Activated CD4-positive, CD25-positive, alpha-beta regulatory T cell (primary cell): ENCODE results near the gene SLC19A1.
"Not testable (repeated sequence)": the region's sequence is repeated elsewhere in the genome, so short reads cannot be mapped to it uniquely, and the experiment has no call there.

ENCODE experiments used
- DNase-seq, 4 experiments: peaks; one replicate each; lab custom pipeline; 2025; lab: John Stamatoyannopoulos, UW

Gene SLC19A1

DNA sequence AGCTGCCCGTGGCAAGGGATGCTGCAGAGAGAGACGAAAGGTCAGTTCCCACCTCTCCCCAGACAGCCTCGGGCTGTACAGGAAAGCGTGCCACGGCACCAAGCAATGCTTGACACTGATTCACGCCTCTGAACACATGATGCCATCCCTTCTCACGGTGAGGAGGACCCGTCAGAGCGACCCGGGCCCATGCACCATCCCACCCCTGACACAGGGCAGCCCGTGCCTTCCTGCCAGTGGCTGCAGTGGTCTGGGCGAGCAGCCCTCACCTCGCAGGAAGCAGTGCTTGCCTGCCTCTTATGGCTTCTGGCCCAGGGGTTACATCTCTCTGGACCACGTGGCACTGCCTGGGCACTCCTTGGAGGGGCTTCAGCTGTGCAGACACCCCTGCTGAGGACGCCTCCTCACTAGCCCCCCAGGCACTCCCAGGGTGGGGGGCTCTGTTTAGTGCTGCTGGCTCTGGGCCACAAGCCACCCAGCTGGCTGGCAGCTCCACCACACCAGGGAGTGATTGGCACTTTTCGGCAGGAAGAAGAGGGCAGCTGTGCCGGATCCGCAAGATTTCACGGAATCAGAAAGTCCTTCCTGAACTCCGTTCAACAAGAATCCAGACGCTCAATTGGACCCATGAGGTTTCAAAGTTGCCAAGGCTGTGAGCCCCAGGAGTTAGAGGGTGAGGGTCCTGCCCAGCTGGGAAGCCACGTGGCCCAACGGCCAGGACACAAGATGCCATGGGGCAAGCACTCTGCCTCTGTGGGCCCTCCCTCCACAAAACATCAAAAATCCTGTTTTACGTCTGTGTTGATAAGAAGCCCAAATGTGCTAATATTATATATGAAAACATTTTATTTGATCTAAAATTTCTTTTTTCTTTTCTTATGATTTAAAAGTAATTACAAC, 34.8 kb upstream of the SLC19A1 start:
- no peak for DNase-seq

DNA sequence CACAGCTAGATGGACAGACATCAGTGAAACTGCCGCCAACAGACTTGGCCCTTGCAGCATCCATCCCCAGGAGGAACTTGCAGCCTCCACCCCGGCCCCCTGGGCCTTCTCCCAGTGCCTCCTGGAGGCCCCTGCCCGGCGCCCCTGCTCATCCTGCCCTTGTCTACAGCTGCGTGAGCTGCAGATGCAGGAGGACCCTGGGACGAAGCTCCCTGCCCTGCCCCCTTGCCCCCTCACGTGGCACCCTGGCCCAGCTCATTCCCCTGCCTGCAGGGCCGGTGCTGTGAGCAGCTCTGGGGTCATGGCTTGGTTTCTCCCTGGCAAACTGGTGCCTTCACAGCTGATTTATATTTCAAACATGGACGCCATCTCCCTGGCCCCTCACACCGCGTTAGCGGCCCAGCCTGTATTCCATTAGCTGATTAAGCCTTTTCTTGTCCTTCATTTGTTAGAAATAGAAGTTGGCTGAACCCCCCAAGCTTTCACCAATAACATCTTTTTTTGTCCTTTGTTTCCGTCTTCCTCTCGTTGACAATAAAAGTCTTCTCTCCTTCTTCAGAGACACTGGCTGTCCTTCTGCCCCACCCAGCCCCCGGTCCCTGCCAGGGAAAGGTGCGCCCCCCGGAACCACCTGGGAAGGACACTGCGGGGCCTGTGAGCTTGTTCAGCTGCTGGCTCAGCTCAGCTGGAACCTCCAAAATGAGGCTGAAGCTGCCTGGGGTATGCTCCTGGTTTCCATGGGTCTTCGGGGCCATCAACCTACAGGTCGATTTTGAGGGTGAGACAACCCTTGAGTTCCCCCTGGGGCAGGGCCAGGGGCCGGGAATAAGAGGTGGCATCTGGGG, 34.0 kb upstream of the SLC19A1 start:
- DNase-seq: no peak

DNA sequence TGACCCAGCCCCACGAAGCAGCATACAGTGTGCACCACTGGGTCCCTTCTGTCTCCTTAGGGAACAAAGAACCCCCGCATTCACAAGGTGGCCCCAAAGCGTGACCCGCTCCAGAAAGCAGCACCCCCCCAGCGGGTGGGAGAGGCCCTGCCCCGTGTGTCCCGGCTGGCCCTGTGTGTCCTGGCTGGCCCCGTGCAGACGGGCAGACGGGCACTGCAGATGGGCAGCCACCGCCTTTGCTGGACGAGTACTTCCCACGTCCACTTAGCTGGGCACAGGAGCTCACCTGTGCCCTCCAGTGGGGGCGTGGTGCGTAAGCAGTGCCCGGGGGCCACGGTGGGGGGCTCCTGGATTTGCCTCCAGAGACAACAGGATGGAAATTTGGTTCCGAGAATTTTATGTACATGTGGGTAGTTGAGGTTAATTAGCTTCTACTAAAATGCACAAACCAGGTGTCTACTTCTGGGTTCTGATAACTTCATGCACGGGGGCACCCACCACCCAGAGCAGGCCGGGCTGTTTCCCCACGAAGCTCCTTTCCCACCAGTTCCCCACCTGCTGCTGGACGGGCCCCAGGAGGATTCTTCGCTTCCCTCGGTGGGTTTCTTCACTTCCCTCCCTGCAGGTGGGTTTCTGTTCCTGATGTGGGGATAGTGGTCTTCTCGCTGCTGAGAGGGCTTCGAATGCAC, 33.2 kb upstream of the SLC19A1 start:
- no peak for DNase-seq

DNA sequence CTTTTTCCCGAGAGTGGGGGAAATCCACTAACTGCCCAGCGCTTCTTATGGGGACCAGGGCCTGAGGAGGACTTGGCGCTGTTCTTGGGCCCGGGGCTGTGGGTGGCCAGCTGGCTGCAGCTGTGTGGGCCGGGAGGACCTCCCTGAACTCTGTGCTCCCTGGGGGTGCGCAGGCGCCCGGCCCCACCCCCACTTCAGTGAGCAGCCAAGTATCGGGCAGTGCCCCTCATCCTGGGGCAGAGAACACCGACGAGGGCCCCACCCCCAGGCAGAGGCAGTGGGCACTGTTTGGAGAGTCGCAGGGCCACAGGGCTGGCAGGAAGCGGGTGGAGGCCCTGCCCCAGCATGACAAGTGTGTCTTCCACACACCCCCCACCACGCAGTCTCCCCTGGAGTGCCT, 32.5 kb upstream of the SLC19A1 start:
- no peak for DNase-seq

DNA sequence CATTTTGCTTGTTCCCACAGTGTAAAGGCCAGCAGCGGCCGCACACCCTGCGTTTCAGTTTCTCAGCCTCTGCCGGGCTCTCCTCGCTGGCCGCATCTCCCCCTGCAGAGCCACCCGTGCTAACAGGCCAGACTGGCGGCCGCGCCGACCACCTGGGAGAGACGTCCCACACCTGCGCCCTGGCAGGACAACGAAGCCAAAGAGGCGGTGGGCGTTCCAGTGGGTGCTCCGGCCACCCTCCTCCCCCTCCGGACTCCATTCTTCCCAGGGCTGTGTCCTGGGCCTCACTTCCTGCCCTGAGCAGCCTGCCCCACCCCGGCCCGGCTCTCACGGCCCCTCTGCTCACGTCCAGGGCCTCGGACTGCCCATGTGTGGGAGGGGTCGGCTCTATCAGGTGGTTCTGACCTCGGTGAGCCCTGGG, 31.9 kb upstream of the SLC19A1 start:
- no peak for DNase-seq

DNA sequence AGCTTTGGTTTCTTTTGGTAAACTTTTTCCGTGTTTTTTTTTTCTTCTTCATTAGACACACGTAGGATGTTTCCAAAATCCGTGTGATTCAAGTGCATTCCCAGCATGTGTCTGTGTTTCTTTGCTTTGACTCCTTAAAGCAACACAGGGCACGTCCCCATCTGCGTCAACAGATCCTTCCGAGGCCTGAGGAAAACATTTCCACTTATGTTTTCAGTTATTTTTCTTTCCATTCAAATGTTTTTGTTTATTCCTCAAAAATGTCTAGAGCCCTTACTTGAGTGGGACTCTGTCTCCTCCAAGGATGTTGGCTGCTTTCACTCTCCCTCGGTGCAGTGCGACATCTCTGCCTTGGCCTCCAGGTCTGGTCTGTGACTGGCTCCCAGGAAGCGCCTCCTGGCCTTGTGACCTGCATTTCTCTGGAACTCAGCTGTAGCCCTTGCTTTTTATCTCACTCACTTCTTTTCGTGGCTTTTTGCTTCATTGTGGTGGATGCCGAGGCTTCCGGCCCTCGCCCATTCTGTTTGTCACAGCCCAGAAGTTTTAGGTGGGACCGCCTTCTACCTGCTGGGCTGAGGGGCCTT, 31.3 kb upstream of the SLC19A1 start:
- no peak for DNase-seq

DNA sequence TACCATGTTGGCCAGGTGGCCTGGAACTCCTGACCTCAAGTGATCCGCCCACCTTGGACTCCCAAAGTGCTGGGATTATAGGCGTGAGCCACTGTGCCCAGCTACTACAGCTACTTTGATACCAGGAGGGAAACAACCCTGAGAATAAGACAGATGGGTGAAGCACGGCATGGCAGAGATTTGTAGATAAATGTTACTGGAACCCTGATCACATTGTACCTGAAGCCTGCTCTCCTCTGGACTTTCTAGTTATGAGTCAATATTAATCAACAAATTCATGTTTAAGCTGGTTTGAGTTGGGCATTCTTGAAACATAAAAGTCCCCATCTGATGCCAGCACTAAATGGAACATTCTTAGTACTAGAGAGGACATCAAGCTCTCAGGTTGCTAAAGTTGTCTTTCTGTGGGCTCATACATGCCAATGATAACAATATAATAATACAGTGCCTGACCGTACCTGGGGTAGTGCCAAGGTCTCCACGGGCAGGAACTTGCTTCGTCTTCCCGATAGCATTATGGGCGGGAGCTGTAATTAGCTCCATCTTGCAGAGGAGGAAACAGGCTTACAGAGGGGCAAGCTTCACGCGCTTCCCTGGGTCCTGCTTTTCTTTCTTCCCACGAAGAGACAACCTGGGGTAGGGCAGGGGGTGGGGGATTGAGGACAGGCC, 30.7 kb upstream of the SLC19A1 start:
- DNase-seq: no peak

DNA sequence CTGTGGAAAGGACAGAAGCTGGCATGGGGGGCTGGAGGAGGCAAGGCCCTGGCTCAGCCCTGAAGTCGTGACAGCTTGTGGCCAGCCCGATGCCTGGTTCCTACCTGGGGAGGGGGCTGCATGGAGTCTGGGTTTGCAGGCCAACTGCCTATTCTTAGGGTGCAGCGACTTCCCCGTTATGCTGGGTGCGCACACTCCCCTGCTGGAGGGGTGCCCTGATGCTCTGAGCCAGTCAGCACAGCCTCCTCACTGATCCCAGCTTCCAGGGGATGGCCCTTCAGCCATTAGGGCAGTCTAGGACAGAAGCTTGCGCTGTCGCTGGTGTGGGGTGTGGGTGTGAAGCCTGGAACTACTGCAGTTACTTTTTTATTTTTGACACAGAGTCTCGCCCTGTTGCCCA, 30.0 kb upstream of the SLC19A1 start:
- DNase-seq: no peak

DNA sequence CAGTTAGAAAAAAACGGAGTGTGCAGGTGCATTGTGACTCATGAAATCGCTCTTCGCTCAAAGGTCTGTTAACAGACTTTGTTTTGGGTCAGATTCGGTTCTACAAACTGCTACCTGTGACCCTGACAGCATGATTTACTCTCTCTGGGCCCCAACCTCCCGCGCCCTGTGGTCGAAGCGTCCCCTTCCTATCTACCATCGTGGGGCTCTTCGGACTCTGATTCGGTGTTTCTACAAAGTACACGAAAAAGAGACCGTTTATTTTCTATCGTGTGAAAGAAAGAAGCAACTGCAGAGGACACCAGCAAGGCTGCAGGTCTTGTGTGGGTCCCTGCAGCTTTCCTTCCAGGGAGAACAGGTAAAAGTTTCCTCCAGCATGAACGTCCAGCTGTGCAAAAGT, 29.4 kb upstream of the SLC19A1 start:
- DNase-seq: no peak

DNA sequence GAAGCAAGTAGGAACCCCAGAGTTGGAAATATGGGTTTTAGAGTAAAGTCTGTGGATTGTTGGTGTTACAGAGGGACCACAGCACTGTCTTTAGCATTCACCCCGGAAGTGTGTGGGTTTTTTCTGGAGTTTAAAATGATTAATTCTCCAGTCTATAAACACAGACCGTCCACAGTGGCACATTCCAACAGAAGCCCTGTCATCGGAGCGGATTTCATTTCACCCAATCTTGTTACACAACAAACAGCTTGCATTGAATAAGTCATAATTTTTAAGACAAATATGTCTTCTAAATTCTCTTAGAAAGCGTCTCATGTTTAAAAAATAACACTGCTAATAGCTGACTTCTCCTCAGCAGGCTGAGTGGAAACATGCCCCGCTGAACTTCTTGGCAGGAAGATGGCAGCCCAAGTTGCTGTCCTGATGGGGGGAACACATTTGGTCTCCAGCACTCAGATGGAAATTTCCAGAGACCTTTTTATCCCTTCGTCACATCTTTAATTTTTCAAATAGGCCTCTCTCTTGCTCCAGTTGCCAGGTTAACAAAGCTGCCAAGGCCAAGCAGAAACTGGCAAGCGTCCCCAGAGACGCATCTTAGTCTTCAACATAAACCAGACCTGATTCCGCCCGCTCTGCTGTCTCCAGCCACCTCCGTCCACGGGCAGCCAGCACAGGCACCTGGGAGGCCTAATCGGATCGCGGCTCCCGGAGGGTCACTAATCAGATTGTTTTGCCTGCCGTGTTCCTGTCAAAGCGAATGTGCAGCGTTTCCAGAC, 28.8 kb upstream of the SLC19A1 start:
- no peak for DNase-seq

DNA sequence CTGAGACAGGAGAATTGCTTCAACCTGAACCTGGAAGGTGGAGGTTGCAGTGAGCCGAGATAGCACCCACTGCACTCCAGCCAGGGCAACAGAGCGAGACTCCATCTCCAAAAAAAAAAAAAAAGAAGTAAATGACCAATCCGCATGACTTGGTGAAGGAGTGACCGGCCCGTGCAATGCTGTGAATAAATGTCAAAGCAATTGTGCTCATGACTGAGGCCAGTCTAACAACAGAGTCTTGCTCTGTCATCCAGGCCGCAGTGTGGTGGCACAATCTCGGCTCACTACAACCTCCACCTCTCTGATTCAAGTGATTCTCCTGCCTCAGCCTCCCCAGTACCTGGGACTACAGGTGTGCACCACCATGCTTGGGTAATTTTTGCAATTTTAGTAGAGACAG, 27.8 kb upstream of the SLC19A1 start:
- DNase-seq: no peak

DNA sequence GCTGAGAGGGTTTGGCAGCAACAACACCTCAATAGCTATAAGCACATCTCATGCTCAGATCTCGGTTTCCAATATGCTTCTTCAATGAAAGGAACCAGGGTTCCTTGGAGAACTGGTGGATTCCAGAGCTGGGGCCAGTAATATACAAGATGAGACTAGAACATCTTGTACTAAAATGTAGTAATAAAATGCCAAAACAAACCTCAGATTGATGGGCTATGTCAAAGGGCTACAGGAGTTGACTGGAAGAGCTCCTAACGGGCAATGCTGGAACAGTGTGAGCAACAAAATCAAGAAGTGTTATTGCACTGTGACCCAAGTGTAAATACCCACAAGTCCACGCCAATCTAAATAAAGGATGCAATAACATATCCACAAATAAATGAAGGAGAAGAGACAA, 26.1 kb upstream of the SLC19A1 start:
- no peak for DNase-seq

DNA sequence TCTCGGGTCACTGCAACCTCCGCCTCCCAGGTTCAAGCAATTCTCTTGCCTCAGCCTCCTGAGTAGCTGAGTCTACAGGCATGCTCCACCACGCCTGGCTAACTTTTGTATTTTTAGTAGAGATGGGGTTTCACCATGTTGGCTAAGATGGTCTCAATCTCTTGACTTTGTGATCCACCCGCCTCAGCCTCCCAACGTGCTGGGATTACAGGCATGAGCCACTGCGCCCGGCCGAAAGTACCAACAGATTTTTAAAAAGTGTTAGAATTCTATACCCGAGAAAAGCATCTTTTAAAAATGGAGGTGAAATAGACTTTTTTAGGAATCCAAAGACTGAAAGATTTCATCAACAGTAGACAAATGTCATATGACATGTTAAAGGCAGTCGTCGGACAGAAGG, 21.9 kb upstream of the SLC19A1 start:
- DNase-seq: not testable (repeated sequence)

DNA sequence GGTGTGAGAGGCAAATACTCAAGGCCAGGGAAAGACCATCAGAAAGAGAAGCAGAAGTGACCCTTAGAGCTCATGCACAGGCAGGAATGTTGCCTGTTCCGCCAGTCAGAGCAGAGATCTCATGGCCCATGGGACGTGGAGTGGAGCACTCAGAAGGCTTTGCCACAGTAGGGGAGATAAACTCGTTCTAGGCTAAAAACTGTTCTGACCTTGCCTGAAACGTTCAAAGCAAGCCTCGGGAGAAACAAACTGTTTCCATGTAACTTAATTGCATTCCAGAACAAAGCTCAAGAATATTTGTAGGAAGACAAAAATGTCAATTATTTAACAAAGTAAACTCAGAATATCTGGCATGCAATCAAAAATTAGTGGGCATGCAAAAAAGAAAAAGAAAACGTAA, 20.7 kb upstream of the SLC19A1 start:
- DNase-seq: no peak

DNA sequence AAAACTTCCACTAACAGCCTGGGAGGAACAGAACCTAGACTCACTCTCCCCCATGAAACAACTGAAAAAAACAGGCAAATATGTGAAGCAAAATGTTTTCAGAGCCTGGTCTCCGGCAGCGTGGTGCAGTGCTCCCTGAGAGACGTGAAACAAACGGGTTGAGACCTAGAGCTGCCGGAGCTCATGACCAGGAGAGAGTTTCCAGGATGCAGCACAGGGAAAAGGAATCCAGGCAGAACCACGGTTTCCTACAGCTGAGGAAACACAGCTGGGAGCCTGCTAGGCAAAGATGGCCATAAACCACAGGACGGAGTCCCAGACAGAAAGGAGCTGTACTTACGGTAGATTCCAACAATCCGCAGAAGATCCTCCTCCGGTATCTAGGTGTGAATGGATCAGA, 20.2 kb upstream of the SLC19A1 start:
- no peak for DNase-seq

DNA sequence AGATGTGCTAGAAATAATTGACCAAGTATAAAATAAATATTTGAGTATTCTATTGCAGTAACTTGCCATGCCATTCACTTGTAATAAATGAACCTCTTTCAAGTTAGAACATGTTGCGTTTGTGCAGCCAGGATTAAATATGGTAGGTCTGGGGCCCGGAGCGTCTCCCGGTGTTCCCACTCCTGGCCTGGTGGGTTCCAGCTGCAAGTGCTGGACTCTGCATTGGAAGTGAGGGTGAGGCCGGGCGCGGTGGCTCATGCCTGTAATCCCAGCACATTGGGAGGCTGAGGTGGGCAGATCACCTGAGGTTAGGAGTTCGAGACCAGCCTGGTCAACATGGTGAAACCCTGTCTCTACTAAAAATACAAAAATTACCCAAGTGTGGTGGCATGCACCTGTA, 19.0 kb upstream of the SLC19A1 start:
- not testable (repeated sequence) for DNase-seq

DNA sequence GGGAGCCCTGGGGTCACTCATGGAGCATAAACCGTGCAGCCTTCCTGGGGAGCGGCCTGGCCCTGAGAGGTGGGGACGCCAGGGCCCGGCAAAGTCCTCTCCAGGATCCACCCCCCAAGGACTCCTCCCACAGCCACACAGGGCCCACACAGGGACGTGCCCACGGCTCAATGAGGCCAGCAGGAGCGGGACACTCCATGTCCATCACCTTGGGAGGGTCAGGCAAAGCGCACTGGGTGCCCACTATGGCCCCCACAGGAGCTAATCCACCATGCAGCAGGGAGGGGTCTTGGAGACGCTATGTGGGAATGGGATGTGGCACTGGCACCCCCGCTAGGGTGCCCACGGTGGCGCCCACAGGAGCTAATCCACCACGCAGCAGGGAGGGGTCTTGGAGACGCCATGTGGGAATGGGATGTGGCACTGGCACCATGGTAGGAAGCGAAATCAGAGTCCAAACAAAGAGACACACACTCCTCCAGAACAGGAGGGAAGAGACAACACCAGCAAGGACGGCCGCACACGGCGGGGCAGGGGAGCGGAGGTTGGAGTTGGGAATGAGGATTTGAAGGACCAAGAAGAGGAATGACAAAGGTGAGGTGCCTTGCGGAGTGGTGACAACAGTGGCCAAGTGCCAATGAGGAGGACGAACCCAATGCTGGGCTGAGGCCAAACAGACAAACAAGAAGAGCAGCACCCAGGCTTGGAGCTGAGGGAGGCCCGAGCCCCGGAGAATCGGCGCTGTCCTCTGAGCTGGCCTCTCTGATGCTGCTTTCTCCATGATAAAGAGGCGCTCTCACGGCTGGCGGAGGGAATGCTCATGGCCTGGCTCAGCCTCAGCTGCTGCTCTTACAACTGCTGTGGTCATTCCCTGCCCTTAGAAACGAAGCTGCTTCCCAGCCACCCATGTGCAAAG, 18.1 kb upstream of the SLC19A1 start:
- no peak for DNase-seq

DNA sequence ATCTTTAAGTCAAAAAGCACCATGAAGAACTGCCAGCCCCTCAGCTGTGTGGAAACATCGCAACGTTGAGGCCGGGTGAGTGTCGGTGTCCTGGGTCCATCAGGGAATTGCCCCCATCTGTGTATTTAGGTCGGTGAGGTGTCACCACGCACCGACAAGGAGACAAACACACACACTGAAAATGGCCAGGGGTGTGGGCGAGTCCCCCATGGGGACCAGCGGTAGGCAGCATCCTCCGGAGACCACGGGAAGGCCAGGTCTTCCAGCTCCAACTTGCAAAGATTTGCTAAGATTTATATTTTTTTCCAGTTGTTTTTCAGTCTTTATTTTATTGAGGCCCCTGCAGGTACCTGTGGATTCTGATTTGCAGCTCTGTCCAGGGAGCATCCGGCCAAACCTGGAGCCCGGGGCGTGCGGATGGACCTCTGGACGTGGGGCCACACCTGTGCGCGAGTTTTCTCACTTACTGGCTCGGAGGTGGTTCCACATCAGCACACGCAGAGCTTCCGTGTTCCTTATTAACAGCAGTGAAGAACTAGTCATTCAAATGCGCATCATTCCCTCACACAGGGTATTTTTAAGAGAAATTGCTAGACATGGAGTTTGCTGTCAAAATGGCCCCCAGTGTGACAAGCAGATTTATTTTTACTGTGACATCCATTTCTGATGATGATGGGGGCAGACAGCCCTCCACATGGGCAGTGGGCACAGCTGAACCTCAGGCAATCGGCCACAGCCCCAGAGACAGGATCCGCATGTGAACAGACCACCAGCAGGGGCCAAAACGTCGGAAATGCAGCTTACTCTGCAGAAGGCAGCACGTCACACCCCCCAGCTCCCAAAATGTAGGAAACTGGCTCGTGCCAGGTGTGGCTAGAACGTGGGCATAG, 17.2 kb upstream of the SLC19A1 start:
- no peak for DNase-seq
